SK-N-MC (cell line): ENCODE measurements around the gene NFXL1.

Experiments used
- DNase-seq: peaks from one replicate; pipeline ENCODE4 v3.0.0-alpha.2; 2011; ENCODE audit warnings: low read depth, low spot score
- H3K27ac ChIP-seq: fragments of 200-600 bp; sonication (generic); 2 replicates; pipeline ENCODE4 v1.5.1; 2016; ENCODE audit warnings: mixed run types
- H3K36me3 ChIP-seq: fragments of 200-600 bp; sonication (generic); 2 replicates; pipeline ENCODE4 v1.6.1; 2017; ENCODE audit warnings: antibody characterized with exemption, low read length, mixed read lengths; ENCODE audit not compliant: insufficient read depth
- H3K4me3 ChIP-seq: fragments of 200-600 bp; sonication (generic); 2 replicates; pipeline ENCODE4 v1.5.1; 2016
- H3K9ac ChIP-seq: fragments of 200-600 bp; sonication (generic); 2 replicates; pipeline ENCODE4 v1.8.0; 2017; ENCODE audit warnings: mixed run types, mixed read lengths; ENCODE audit not compliant: insufficient read length
- H3K9me3 ChIP-seq: fragments of 200-600 bp; sonication (generic); 2 replicates; pipeline ENCODE4 v1.6.1; 2017; ENCODE audit warnings: low read depth, mild to moderate bottlenecking, antibody characterized with exemption, low read length, moderate library complexity, mixed read lengths
- EZH2 ChIP-seq: fragments of 200-600 bp; sonication (generic); IDR thresholded peaks from one replicate; pipeline ENCODE4 v1.6.1; 2017; ENCODE audit warnings: antibody characterized with exemption
- FOXP2 ChIP-seq: optimal IDR thresholded peaks from 2 replicates; pipeline ENCODE3; 2011; ENCODE audit warnings: mild to moderate bottlenecking, moderate library complexity; ENCODE audit not compliant: insufficient read depth; ENCODE audit errors: extremely low read length, control extremely low read depth
- POLR2AphosphoS5 ChIP-seq: IDR thresholded peaks from 2 replicates; pipeline ENCODE4 v1.6.1; 2012; ENCODE audit warnings: mild to moderate bottlenecking, low read depth, low read length, borderline replicate concordance

The NFXL1 gene

DNA sequence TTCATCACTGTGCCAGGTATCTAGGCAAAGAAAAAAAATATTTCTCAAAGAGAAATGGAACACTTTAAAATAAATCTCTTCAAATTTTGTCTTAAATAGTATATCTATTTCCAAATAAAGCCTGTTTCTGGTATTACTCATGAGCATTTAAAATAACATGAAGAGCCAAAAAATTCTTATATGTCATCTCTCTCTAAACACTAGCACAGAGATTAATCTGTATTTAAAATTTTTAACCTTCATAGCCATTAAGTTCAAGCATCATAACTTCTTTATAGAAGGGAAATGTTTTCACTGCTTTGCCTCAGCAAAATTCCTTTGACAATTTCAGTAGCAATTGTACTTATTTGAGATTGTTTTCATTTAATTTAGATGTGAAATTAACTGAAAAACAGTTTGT lies 71.4 kb downstream of the NFXL1 start:
- Histone ChIP-seq H3K36me3 (peaks cover 6% of the 10 kb centered on the region), H3K4me3 (no peak overlapping the region), H3K9ac (no peak overlapping the region), H3K27ac (no peak overlapping the region), H3K9me3 (no peaks in the 10 kb centered on the region)
- TF ChIP-seq FOXP2: no peak
- TF ChIP-seq EZH2: no peak
- no peak for TF ChIP-seq POLR2AphosphoS5
- no peak for DNase-seq

- DNase-seq: no peak
- Histone ChIP-seq H3K9ac (no peak overlapping the region), H3K4me3 (no peak overlapping the region), H3K36me3 (peaks cover 6% of the 10 kb centered on the region), H3K9me3 (no peaks in the 10 kb centered on the region), H3K27ac (no peak overlapping the region)
- TF ChIP-seq EZH2 (no peak), FOXP2 (no peak), POLR2AphosphoS5 (no peak)
Observed at GRCh38 chr4:47840291-47840690, 74.1 kb downstream of the NFXL1 start.

GRCh38 chr4:47839259-47839658 lies 75.1 kb downstream of the NFXL1 start:
- peaks cover 6% of the 10 kb centered on the region for H3K36me3 ChIP-seq
- no peak for TF ChIP-seq FOXP2
- TF ChIP-seq EZH2: no peak
- no peak for TF ChIP-seq POLR2AphosphoS5
- DNase-seq: no peak
- no peaks in the 10 kb centered on the region for H3K9me3 ChIP-seq
- no peak overlapping the region for H3K9ac ChIP-seq
- no peak overlapping the region for H3K27ac ChIP-seq
- no peak overlapping the region for H3K4me3 ChIP-seq

- no peak overlapping the region for H3K4me3 ChIP-seq
- no peaks in the 10 kb centered on the region for H3K36me3 ChIP-seq
- peaks cover 3% of the 10 kb centered on the region; the same call in 1 of the 2 replicates for H3K9me3 ChIP-seq
- no peak for DNase-seq
- TF ChIP-seq FOXP2 (no peak), EZH2 (no peak), POLR2AphosphoS5 (no peak)
- no peak overlapping the region for H3K9ac ChIP-seq
- no peak overlapping the region for H3K27ac ChIP-seq
Observed at GRCh38 chr4:47838445-47838844, 75.9 kb downstream of the NFXL1 start.

- Histone ChIP-seq H3K9me3 (peaks cover 8% of the 10 kb centered on the region; the same call in 1 of the 2 replicates), H3K9ac (peak within 1 kb of the TSS; percentile 17), H3K4me3 (peak within 1 kb of the TSS; percentile 71), H3K36me3 (no peaks in the 10 kb centered on the region), H3K27ac (no peak within 1 kb of the TSS)
- no peak for DNase-seq
- TF ChIP-seq FOXP2 (no peak), EZH2 (no peak), POLR2AphosphoS5 (no peak)
Observed at GRCh38 chr4:47837908-47838294, 76.5 kb downstream of the NFXL1 start, which contains the start of gene CORIN. TSS of gene CORIN (minus strand) at chr4:47838067. CDS start at chr4:47837949, 118 bp downstream.

GRCh38 chr4:47837094-47837907 lies 77.1 kb downstream of the NFXL1 start:
- Histone ChIP-seq H3K9ac (peak overlapping the region; percentile 17), H3K36me3 (no peaks in the 10 kb centered on the region), H3K9me3 (peaks cover 9% of the 10 kb centered on the region; the same call in 1 of the 2 replicates), H3K4me3 (peak overlapping the region; percentile 71), H3K27ac (no peak overlapping the region)
- TF ChIP-seq POLR2AphosphoS5 (no peak), EZH2 (no peak), FOXP2 (no peak)
- DNase-seq: no peak

DNA sequence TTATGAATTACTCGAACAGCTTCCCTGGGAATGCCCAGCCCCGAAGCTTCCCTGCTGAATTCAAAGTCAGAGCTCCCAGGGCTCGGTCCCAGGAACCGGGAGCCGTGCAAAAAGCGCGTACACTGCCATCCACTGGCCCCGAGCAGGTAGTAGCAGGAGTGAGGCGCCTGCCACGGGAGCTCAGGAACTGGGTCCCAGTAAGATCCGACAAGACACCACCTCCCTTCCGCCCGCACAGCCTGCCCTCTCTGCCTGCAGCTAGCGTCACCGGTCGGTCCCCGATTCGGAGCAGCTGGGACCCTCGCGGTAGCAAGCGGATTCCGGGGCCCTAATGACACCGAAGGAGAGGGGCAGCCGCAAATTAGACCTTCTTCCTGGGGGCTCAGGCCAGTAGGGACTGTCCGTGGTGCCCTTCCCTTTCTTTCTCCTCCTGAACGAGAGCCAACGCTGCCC lies 77.7 kb downstream of the NFXL1 start:
- TF ChIP-seq EZH2: no peak
- no peak for TF ChIP-seq POLR2AphosphoS5
- no peak for TF ChIP-seq FOXP2
- no peaks in the 10 kb centered on the region for H3K36me3 ChIP-seq
- H3K9me3 ChIP-seq: peaks cover 9% of the 10 kb centered on the region; the same call in 1 of the 2 replicates
- peak overlapping the region; percentile 17 for H3K9ac ChIP-seq
- H3K27ac ChIP-seq: no peak overlapping the region
- peak overlapping the region; percentile 71 for H3K4me3 ChIP-seq
- DNase-seq: no peak

- TF ChIP-seq POLR2AphosphoS5 (no peak), FOXP2 (no peak), EZH2 (no peak)
- Histone ChIP-seq H3K4me3 (no peak overlapping the region), H3K36me3 (no peaks in the 10 kb centered on the region), H3K9me3 (peaks cover 9% of the 10 kb centered on the region; the same call in 1 of the 2 replicates), H3K9ac (no peak overlapping the region), H3K27ac (no peak overlapping the region)
- DNase-seq: no peak
Observed at GRCh38 chr4:47835494-47835893, 78.9 kb downstream of the NFXL1 start.

- H3K36me3 ChIP-seq: no peaks in the 10 kb centered on the region
- no peak for TF ChIP-seq EZH2
- no peak for TF ChIP-seq POLR2AphosphoS5
- TF ChIP-seq FOXP2: no peak
- H3K27ac ChIP-seq: no peak overlapping the region
- no peak overlapping the region for H3K4me3 ChIP-seq
- no peak overlapping the region for H3K9ac ChIP-seq
- peaks cover 9% of the 10 kb centered on the region; the same call in 1 of the 2 replicates for H3K9me3 ChIP-seq
- DNase-seq: no peak
Observed at GRCh38 chr4:47831026-47831679, 83.2 kb downstream of the NFXL1 start.
